Measurements from ENCODE around the gene GNAS-AS1.

Gene GNAS-AS1

GRCh38 chr20:58811334-58811733, 39.4 kb downstream of the GNAS-AS1 start:
- Histone ChIP-seq H2AFZ (ENCODE audit: insufficient read depth, low read length, poor library complexity) (no peak overlapping the region), H3K9me3 (ENCODE audit: insufficient read depth, low read depth, low read length) (peaks cover 5% of the 10 kb centered on the region), H3K18ac (ENCODE audit: low read length) (no peak overlapping the region), H3K4me3 (ENCODE audit: low read depth, low read length) (no peak overlapping the region), H3K4me2 (ENCODE audit: low read length) (no peak overlapping the region), H2BK5ac (ENCODE audit: low read depth, low read length, poor library complexity) (no peak overlapping the region), H4K91ac (ENCODE audit: low read depth, low read length) (no peak overlapping the region), H2BK120ac (ENCODE audit: insufficient read depth, low read length, poor library complexity) (no peak overlapping the region), H3K36me3 (ENCODE audit: control insufficient read depth in 1 of 2, insufficient read depth in 2 of 2, low read length in 2 of 2) (no peaks in the 10 kb centered on the region), H4K8ac (ENCODE audit: low read depth, low read length) (no peak overlapping the region), H3K4me1 (ENCODE audit: control insufficient read depth in 1 of 2, insufficient read depth in 2 of 2, low read length in 2 of 2) (no peaks in the 10 kb centered on the region), H3K27me3 (ENCODE audit: insufficient read depth, low read length) (no peaks in the 10 kb centered on the region), H3K23ac (ENCODE audit: low read length) (no peak overlapping the region), H3K79me1 (ENCODE audit: low read length) (no peaks in the 10 kb centered on the region), H2AK5ac (ENCODE audit: low read length) (no peak overlapping the region), H3K4ac (ENCODE audit: low read depth, low read length) (no peak overlapping the region), H3K9ac (ENCODE audit: low read length) (no peak overlapping the region), H3K27ac (ENCODE audit: low read depth, low read length) (no peak overlapping the region), H3K14ac (ENCODE audit: low read length) (no peak overlapping the region), H2BK12ac (ENCODE audit: low read length) (no peak overlapping the region), H4K12ac (ENCODE audit: low read depth, low read length) (no peak overlapping the region), H3K79me2 (ENCODE audit: control insufficient read depth, insufficient read depth, low read length, poor library complexity) (no peaks in the 10 kb centered on the region)
- WGBS (ENCODE audit: extremely low coverage, insufficient coverage, insufficient read length), result no CpG with 5 or more reads among the region's 13 CpGs
- no peak for DNase-seq

DNA sequence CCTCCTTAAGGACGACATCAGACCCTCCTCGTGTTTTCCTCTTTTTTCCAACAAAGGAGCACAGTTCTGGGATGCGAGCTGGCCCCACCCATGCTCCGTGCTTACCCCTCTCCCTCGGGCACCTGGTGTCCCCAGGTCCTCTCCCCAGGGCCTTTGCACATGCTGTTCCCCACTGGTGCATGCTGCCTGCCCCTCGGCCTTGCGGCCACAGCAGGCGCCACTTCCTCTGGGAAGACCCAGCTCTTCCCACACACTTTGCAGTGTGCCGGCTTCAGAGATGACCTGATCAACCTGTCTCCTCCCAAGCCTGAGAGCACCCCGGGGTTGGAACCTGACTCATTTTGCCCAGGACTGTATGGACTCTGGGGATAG, 39.8 kb downstream of the GNAS-AS1 start:
- H3K4me1 ChIP-seq (ENCODE audit: control insufficient read depth in 1 of 2, insufficient read depth in 2 of 2, low read length in 2 of 2), result no peaks in the 10 kb centered on the region
- no peak overlapping the region for H2BK120ac ChIP-seq (ENCODE audit: insufficient read depth, low read length, poor library complexity)
- no peak overlapping the region for H3K27ac ChIP-seq (ENCODE audit: low read depth, low read length)
- no peak overlapping the region for H3K18ac ChIP-seq (ENCODE audit: low read length)
- H2AFZ ChIP-seq (ENCODE audit: insufficient read depth, low read length, poor library complexity), result no peak overlapping the region
- no peak overlapping the region for H4K8ac ChIP-seq (ENCODE audit: low read depth, low read length)
- no peaks in the 10 kb centered on the region for H3K27me3 ChIP-seq (ENCODE audit: insufficient read depth, low read length)
- H4K91ac ChIP-seq (ENCODE audit: low read depth, low read length), result no peak overlapping the region
- H3K9me3 ChIP-seq (ENCODE audit: insufficient read depth, low read depth, low read length), result peaks cover 5% of the 10 kb centered on the region
- no peaks in the 10 kb centered on the region for H3K79me1 ChIP-seq (ENCODE audit: low read length)
- H3K23ac ChIP-seq (ENCODE audit: low read length), result no peak overlapping the region
- H3K79me2 ChIP-seq (ENCODE audit: control insufficient read depth, insufficient read depth, low read length, poor library complexity), result no peaks in the 10 kb centered on the region
- no peak overlapping the region for H3K4ac ChIP-seq (ENCODE audit: low read depth, low read length)
- H4K12ac ChIP-seq (ENCODE audit: low read depth, low read length), result no peak overlapping the region
- no peak overlapping the region for H3K14ac ChIP-seq (ENCODE audit: low read length)
- H3K36me3 ChIP-seq (ENCODE audit: control insufficient read depth in 1 of 2, insufficient read depth in 2 of 2, low read length in 2 of 2), result no peaks in the 10 kb centered on the region
- no peak overlapping the region for H2AK5ac ChIP-seq (ENCODE audit: low read length)
- no peak overlapping the region for H3K4me3 ChIP-seq (ENCODE audit: low read depth, low read length)
- no peak overlapping the region for H2BK12ac ChIP-seq (ENCODE audit: low read length)
- H2BK5ac ChIP-seq (ENCODE audit: low read depth, low read length, poor library complexity), result no peak overlapping the region
- WGBS (ENCODE audit: extremely low coverage, insufficient coverage, insufficient read length), result no CpG with 5 or more reads among the region's 10 CpGs
- DNase-seq, result no peak
- no peak overlapping the region for H3K4me2 ChIP-seq (ENCODE audit: low read length)
- H3K9ac ChIP-seq (ENCODE audit: low read length), result no peak overlapping the region

GRCh38 chr20:58810116-58810878, 40.4 kb downstream of the GNAS-AS1 start:
- Histone ChIP-seq H2BK5ac (ENCODE audit: low read depth, low read length, poor library complexity) (no peak overlapping the region), H3K18ac (ENCODE audit: low read length) (no peak overlapping the region), H3K4me2 (ENCODE audit: low read length) (no peak overlapping the region), H3K14ac (ENCODE audit: low read length) (no peak overlapping the region), H3K79me2 (ENCODE audit: control insufficient read depth, insufficient read depth, low read length, poor library complexity) (no peaks in the 10 kb centered on the region), H2AFZ (ENCODE audit: insufficient read depth, low read length, poor library complexity) (no peak overlapping the region), H3K9me3 (ENCODE audit: insufficient read depth, low read depth, low read length) (peaks cover 5% of the 10 kb centered on the region), H2BK120ac (ENCODE audit: insufficient read depth, low read length, poor library complexity) (no peak overlapping the region), H3K36me3 (ENCODE audit: control insufficient read depth in 1 of 2, insufficient read depth in 2 of 2, low read length in 2 of 2) (no peaks in the 10 kb centered on the region), H3K4ac (ENCODE audit: low read depth, low read length) (no peak overlapping the region), H2BK12ac (ENCODE audit: low read length) (no peak overlapping the region), H3K79me1 (ENCODE audit: low read length) (no peaks in the 10 kb centered on the region), H4K8ac (ENCODE audit: low read depth, low read length) (no peak overlapping the region), H4K12ac (ENCODE audit: low read depth, low read length) (no peak overlapping the region), H3K27ac (ENCODE audit: low read depth, low read length) (no peak overlapping the region), H3K27me3 (ENCODE audit: insufficient read depth, low read length) (no peaks in the 10 kb centered on the region), H3K4me3 (ENCODE audit: low read depth, low read length) (no peak overlapping the region), H3K23ac (ENCODE audit: low read length) (no peak overlapping the region), H3K4me1 (ENCODE audit: control insufficient read depth in 1 of 2, insufficient read depth in 2 of 2, low read length in 2 of 2) (no peaks in the 10 kb centered on the region), H4K91ac (ENCODE audit: low read depth, low read length) (no peak overlapping the region), H2AK5ac (ENCODE audit: low read length) (no peak overlapping the region), H3K9ac (ENCODE audit: low read length) (no peak overlapping the region)
- no CpG with 5 or more reads among the region's 19 CpGs for WGBS (ENCODE audit: extremely low coverage, insufficient coverage, insufficient read length)
- peak in 1 of 2 donors; percentile 20 for DNase-seq

- Histone ChIP-seq H3K4me1 (ENCODE audit: control insufficient read depth in 1 of 2, insufficient read depth in 2 of 2, low read length in 2 of 2) (no peaks in the 10 kb centered on the region), H3K27ac (ENCODE audit: low read depth, low read length) (no peak overlapping the region), H3K4me3 (ENCODE audit: low read depth, low read length) (no peak overlapping the region), H4K91ac (ENCODE audit: low read depth, low read length) (no peak overlapping the region), H3K14ac (ENCODE audit: low read length) (no peak overlapping the region), H3K36me3 (ENCODE audit: control insufficient read depth in 1 of 2, insufficient read depth in 2 of 2, low read length in 2 of 2) (no peaks in the 10 kb centered on the region), H3K79me1 (ENCODE audit: low read length) (no peaks in the 10 kb centered on the region), H3K9ac (ENCODE audit: low read length) (no peak overlapping the region), H3K23ac (ENCODE audit: low read length) (no peak overlapping the region), H2AK5ac (ENCODE audit: low read length) (no peak overlapping the region), H3K4ac (ENCODE audit: low read depth, low read length) (no peak overlapping the region), H3K4me2 (ENCODE audit: low read length) (no peak overlapping the region), H2BK12ac (ENCODE audit: low read length) (no peak overlapping the region), H3K27me3 (ENCODE audit: insufficient read depth, low read length) (no peaks in the 10 kb centered on the region), H4K12ac (ENCODE audit: low read depth, low read length) (no peak overlapping the region), H2BK5ac (ENCODE audit: low read depth, low read length, poor library complexity) (no peak overlapping the region), H3K9me3 (ENCODE audit: insufficient read depth, low read depth, low read length) (peaks cover 3% of the 10 kb centered on the region), H2AFZ (ENCODE audit: insufficient read depth, low read length, poor library complexity) (no peak overlapping the region), H2BK120ac (ENCODE audit: insufficient read depth, low read length, poor library complexity) (no peak overlapping the region), H3K18ac (ENCODE audit: low read length) (no peak overlapping the region), H3K79me2 (ENCODE audit: control insufficient read depth, insufficient read depth, low read length, poor library complexity) (no peaks in the 10 kb centered on the region), H4K8ac (ENCODE audit: low read depth, low read length) (no peak overlapping the region)
- no CpG with 5 or more reads among the region's 17 CpGs for WGBS (ENCODE audit: extremely low coverage, insufficient coverage, insufficient read length)
- no peak for DNase-seq
Measured at GRCh38 chr20:58808271-58809046, 42.2 kb downstream of the GNAS-AS1 start.

Data from trophoblast cell (in vitro differentiated cells and primary cell).